SK-N-SH (cell line): ENCODE data around the gene LRCOL1.

ENCODE experiments used
- ELF1 ChIP-seq: IDR thresholded peaks from 2 replicates; pipeline ENCODE4 v1.4.0; 2012
- EP300 ChIP-seq, 2 experiments: IDR thresholded peaks; 2 replicates each; pipeline versions ENCODE4 v1.4.0 to v1.6.1; 2012; ENCODE audit warnings: borderline replicate concordance in 1 of 2, low read depth in 1 of 2, low read length in 1 of 2
- GABPA ChIP-seq: IDR thresholded peaks from 2 replicates; pipeline ENCODE4 v1.4.0; 2012; ENCODE audit warnings: low read depth, mild to moderate bottlenecking
- TAF1 ChIP-seq: IDR thresholded peaks from 2 replicates; pipeline ENCODE4 v1.6.1; 2012; ENCODE audit warnings: low read depth, mild to moderate bottlenecking, low read length, moderate library complexity, borderline replicate concordance
- TF ChIP-seq, protein P1 (sequence below): IDR thresholded peaks from 2 replicates; pipeline ENCODE4 v1.6.1; 2012; ENCODE audit warnings: mild to moderate bottlenecking, low read depth, low read length, moderate library complexity
- TF ChIP-seq, protein P2 (sequence below): fragments of 200-600 bp; sonication (generic); IDR thresholded peaks from 2 replicates; pipeline ENCODE4 v1.6.1; 2017; ENCODE audit warnings: antibody characterized with exemption, mild to moderate bottlenecking, moderate library complexity
- TF ChIP-seq, protein P3 (sequence below): IDR thresholded peaks from 2 replicates; pipeline ENCODE4 v1.4.0; 2012; ENCODE audit warnings: low read depth

DNA sequence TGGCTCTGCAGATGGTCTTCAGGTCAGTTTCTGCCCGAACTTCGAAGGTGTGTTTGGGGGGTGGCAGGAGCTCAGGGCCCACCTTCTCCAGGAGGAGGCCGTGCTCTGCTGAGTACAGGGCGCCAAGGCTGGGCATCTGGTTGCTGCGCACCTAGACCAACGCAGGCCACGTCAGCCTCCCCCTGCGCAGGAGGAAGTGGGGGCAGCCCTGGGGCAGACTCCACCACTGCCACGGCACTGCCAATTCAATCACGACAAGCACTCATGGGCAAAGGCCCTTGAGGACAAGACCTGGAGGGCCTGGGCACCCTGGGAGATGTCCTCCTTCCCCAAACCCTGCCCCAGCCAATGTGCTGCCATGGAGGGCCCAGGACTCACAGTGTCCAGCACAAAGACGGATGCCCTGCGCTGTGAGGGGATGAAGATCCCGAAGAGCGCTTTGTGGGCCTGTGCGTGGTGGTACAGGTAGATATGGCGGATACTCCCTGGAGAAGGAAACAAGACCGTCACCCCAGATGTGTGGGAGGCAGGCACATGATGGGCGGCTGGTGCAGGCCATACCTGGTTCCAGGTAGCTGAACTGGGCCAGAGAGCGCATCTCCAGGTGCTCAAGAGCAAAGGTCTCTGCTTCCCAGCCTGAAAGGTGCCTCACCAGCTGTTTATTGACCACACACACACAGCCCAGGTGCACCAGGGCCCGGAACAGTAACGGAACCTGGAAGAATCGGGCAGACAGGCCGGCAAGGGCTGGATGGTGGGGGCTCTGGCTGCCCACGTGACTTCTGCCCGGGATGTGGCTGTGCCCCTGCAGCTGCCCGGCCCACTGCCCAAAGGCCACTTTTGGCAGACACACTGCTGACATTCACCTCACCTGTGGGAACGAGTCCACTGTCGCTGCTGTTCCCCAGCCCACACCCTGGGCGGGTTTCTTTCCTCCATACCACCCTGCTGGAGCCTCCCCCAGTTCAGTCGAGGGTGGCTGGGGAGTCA lies 32.8 kb upstream of the LRCOL1 start:
- TF ChIP-seq, protein P1, sequence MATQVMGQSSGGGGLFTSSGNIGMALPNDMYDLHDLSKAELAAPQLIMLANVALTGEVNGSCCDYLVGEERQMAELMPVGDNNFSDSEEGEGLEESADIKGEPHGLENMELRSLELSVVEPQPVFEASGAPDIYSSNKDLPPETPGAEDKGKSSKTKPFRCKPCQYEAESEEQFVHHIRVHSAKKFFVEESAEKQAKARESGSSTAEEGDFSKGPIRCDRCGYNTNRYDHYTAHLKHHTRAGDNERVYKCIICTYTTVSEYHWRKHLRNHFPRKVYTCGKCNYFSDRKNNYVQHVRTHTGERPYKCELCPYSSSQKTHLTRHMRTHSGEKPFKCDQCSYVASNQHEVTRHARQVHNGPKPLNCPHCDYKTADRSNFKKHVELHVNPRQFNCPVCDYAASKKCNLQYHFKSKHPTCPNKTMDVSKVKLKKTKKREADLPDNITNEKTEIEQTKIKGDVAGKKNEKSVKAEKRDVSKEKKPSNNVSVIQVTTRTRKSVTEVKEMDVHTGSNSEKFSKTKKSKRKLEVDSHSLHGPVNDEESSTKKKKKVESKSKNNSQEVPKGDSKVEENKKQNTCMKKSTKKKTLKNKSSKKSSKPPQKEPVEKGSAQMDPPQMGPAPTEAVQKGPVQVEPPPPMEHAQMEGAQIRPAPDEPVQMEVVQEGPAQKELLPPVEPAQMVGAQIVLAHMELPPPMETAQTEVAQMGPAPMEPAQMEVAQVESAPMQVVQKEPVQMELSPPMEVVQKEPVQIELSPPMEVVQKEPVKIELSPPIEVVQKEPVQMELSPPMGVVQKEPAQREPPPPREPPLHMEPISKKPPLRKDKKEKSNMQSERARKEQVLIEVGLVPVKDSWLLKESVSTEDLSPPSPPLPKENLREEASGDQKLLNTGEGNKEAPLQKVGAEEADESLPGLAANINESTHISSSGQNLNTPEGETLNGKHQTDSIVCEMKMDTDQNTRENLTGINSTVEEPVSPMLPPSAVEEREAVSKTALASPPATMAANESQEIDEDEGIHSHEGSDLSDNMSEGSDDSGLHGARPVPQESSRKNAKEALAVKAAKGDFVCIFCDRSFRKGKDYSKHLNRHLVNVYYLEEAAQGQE, result no peak
- TF ChIP-seq, protein P2, sequence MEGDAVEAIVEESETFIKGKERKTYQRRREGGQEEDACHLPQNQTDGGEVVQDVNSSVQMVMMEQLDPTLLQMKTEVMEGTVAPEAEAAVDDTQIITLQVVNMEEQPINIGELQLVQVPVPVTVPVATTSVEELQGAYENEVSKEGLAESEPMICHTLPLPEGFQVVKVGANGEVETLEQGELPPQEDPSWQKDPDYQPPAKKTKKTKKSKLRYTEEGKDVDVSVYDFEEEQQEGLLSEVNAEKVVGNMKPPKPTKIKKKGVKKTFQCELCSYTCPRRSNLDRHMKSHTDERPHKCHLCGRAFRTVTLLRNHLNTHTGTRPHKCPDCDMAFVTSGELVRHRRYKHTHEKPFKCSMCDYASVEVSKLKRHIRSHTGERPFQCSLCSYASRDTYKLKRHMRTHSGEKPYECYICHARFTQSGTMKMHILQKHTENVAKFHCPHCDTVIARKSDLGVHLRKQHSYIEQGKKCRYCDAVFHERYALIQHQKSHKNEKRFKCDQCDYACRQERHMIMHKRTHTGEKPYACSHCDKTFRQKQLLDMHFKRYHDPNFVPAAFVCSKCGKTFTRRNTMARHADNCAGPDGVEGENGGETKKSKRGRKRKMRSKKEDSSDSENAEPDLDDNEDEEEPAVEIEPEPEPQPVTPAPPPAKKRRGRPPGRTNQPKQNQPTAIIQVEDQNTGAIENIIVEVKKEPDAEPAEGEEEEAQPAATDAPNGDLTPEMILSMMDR, result no peak
- no peak for TF ChIP-seq TAF1
- TF ChIP-seq EP300 (IDR thresholded peaks at IDR 0.05; ENCODE audit: borderline replicate concordance in 1 of 2, low read depth in 1 of 2, low read length in 1 of 2), result no peak
- no peak for TF ChIP-seq ELF1
- TF ChIP-seq, protein P3, sequence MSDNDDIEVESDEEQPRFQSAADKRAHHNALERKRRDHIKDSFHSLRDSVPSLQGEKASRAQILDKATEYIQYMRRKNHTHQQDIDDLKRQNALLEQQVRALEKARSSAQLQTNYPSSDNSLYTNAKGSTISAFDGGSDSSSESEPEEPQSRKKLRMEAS, result no peak
- TF ChIP-seq GABPA, result no peak
